HG02798 (cell line): ENCODE data around the gene DDIT4.
"Not testable (repeated sequence)": the region's sequence is repeated elsewhere in the genome, so short reads cannot be mapped to it uniquely, and the experiment has no call there.

Experiments used
- ATAC-seq: cut with Tn5 transposase; IDR thresholded peaks from one replicate; pipeline ENCODE4 v1.9.1; 2021; ENCODE audit warnings: mild to moderate bottlenecking; ENCODE audit not compliant: unreplicated experiment, poor library complexity

Gene DDIT4

GRCh38 chr10:72265990-72266865, 7.5 kb upstream of the DDIT4 start:
- no peak for ATAC-seq

- no peak for ATAC-seq
Measured at GRCh38 chr10:72267381-72267780, 6.3 kb upstream of the DDIT4 start.

GRCh38 chr10:72267819-72268399, 5.8 kb upstream of the DDIT4 start:
- ATAC-seq: no peak

DNA sequence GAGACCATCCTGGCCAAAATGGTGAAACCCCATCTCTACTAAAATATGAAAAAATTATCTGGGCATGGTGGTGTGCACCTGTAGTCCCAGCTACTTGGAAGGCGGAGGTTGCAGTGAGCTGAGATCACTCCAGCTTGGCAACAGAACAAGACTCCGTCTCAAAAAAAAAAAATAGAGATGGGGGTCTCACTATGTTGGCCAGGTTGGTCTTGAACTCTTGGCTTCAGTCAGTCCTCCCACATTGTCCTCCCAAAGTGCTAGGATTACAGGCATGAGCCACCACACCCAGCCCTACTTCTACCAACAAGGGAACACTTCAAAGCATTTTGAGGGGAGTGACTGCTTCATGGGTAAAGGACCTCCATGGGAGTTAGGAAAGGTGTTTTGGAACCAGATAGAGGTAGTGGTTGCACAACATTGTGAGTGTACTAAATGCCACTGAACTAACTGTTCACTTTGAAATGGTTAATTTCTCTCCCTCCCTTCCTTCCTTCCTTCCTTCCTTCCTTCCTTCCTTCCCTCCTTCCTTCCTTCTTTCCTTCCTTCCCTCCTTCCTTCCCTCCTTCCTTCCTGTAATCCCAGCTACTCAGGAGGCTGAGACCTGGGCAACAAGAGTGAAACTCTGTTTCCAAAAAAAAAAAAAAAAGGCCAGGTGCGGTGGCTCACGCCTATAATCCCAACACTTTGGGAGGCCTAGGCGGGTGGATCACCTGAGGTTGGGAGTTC, 5.1 kb upstream of the DDIT4 start:
- not testable (repeated sequence) for ATAC-seq

DNA sequence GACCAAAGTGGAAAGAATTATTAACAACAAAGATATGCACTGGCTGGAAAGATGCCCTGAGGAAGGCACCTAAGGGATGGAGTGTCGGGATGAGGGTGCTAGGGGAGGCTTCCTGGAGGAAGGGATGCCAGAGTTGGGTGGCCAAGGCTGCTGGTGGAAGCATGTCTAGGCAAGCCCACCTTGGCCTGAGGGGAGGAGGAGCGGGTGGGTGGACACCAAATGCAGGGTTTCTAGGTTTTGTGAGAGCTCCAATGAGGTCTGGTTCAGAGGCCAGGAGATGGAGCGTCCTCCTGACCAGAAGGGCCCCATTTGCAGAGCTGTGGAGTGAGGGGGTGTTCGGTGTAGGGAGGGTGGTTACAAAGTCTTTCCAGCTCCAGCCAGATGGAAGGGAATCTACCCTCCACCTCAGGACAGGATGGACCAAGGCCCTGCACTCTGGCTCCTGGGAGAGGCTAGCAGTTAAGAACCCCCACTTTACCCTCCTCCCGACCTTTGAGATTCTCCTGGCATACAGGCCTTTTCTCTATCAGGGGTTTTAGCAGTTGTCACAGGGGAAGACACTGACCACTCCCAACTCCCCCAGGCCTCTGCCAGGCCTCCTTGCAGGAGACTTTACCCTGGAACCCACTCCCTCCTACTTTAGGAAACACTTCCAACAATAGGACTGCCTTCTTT, 3.0 kb upstream of the DDIT4 start:
- no peak for ATAC-seq

DNA sequence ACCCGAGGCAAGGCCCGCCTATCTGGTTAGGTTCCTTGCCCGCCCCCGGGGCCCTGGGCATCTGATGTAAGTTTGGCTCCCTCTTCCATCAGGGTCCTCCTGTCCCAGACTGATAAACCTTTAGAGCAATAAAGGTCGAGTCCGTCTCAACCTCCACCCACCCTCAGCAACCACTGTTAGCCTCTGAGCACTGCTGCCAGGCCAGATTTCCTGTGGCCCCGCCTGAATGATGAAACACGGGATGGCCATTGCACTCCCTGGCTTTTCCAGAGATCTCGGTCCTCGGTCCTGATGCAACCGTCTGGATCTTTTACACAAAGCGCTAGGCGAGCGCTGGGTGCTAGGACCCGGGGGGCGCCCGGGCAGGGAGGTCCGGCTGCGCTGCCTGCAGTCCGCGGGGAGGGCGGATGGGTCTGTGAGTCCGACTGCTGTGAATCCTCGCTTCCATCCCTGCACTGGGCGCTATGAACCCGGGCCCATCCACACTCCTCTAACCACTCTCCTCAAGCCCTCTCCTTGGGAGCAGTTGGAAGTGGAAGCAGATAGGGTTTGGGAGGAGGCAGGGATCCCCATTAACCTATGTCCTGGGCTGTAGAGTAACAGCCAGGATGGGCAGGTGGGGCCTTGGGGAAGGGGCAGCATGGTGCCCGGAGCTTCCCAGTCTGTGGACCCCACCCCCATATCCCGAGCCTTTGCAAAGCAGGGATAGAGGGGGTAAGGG, 875 bp upstream of the DDIT4 start:
- ATAC-seq: peak; percentile 12

DNA sequence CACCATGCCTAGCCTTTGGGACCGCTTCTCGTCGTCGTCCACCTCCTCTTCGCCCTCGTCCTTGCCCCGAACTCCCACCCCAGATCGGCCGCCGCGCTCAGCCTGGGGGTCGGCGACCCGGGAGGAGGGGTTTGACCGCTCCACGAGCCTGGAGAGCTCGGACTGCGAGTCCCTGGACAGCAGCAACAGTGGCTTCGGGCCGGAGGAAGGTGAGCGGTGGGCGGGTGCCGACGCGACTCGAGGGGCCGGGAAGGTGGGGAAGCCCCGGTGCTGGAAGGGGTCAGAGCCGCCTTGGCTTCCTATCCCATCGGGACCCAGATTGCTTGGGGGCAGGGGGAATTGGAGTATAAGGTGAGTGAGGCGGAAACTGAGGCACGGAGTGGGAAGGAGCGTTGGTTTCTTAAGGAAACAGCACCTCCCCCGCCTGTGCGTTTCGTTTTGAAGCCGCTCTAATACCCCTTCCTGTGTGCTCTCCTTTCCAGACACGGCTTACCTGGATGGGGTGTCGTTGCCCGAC, 547 bp downstream of the DDIT4 start:
- ATAC-seq: peak; percentile 2

DNA sequence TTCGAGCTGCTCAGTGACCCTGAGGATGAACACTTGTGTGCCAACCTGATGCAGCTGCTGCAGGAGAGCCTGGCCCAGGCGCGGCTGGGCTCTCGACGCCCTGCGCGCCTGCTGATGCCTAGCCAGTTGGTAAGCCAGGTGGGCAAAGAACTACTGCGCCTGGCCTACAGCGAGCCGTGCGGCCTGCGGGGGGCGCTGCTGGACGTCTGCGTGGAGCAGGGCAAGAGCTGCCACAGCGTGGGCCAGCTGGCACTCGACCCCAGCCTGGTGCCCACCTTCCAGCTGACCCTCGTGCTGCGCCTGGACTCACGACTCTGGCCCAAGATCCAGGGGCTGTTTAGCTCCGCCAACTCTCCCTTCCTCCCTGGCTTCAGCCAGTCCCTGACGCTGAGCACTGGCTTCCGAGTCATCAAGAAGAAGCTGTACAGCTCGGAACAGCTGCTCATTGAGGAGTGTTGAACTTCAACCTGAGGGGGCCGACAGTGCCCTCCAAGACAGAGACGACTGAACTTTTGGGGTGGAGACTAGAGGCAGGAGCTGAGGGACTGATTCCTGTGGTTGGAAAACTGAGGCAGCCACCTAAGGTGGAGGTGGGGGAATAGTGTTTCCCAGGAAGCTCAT, 1.1 kb downstream of the DDIT4 start:
- ATAC-seq: no peak

GRCh38 chr10:72275351-72276012, 1.8 kb downstream of the DDIT4 start:
- ATAC-seq: no peak

DNA sequence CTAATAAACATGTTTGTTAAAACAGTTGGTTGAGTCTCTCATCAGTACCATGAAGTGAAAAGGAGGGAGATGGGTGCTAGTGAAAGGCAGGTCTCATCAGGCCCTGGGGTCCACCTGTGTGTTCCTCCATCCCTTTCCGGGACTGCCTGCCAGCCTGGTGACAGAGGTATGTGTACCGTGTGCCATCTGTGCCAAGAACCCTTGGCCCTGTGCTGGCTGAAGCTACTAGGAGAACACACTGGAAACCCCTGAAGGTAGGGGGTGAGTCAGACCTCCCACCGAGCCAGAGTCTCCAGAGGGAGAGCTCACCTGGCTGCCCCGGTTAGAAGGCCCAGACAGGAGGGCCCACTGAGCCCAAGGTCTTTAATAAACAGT, 2.3 kb downstream of the DDIT4 start:
- ATAC-seq: no peak

DNA sequence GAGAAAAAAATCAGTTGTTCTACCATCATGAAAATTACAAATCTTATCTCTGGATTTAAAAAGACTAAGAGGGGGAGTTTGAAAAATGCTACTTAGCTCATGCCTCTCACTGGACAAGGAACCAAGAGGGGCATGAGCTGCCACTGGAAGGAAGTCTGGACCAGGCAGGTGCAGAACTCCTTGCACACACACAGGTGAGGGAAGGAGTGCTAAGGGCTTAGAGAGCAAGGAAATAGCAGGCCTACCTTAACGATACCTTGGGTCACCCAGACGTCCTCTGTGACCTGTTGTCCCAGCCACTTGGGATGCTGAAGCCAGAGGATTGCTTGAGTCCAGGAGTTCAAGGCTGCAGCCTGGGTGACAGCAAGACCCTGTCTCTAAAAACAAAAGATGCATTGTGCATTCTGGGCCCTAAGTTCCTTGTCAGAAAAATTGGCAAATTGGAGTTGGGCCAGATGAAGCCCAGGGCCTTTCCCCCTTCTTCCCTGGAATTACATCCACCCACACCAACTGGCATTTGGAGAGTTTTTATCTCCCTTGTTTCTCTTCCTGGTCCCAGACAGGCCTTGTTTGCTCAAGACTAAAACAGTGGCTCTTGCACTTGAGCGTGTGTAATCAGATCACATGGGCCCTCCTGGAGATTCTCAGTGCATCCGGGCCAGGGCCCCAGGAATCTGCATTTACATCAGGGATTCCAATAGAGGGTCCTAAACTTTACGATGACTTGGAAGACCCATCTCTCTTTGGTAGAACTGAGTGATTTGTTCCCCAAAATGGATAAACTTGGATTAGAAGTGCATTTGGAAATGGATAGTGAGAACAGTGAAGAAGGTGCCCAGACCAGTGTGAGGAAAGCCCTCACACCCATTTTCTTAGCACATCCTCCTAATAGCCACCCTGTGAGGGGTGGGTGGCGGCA, 3.0 kb downstream of the DDIT4 start:
- no peak for ATAC-seq

DNA sequence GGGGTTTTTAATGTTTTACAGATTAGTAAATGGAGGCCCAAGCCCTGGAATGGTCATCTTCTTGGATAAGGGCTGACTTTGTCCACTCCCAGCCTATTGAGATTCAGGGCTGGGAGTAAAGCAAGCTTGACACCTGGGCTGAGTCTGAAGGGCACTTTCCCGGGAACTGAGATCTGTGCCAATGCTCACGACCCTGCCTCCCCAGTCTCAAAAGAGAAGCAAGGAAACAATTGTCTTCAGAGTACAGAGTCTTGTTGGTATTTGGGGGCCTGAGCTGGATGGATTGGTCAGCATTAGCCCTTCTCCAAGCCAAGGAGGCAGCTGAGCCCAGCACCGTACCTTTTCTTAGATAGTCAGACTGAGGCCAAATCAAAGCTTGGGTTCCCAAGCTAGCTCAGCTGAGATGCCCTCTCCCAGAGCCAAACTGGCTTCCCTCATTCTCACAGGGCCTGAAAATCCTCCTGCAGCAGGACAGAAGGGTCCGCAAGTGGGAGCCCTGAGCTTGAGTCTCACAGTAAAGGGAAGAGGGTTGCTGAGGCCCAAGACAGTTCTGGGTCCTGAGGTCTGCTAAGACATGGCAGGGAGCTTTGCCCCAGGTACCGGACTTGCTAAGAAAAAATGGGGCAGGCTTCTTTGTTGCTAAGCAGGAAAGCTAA, 3.7 kb downstream of the DDIT4 start:
- no peak for ATAC-seq

GRCh38 chr10:72277996-72278667, 4.4 kb downstream of the DDIT4 start:
- no peak for ATAC-seq

DNA sequence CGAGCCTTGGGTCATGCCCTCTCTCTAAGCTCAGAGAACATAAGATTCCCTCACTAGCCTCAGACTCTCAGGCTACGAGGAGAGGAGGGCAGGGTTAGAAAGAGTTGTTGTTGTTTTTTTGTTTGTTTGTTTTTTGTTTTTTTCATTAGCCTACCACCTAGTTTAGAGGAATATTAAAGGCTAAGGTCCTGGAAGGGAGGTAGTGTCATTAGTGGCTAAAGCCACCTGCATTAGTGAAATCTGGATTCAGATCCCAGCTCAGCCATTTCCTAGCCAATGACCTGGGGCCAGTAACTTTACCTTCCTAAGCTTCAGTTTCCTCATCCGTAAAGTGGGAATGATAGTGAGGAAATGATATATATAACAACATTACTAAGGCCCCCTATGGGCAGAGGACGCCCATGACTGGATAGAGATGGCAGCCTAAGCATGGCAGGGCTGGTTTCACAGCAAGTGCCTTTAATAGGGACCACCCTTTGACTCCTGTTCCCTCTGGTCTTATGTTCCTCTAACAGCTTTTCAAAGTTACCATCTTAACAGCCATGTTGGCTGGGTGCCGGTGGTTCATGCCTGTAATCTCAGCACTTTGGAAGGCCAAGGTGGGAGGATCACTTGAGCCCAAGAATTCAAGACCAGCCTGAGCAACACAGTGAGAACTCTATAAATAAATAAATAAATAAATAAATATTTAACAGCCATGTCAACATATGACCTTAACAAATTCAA, 5.1 kb downstream of the DDIT4 start:
- no peak for ATAC-seq

DNA sequence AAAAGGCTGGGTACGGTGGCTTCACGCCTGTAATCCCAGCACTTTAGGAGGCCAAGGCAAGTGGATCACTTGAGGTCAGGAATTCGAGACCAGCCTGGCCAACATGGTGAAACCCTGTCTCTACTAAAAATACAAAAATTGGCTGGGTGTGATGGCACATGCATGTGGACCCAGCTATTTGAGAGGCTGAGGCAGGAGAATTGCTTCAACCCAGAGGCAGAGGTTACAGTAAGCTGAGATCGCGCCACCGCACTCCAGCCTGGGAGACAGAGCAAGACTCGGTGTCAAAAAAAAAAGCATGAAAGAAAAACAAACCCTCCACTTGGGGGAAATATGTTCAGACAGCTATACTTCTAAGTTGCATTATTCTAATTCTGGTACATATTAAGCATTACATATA, 5.9 kb downstream of the DDIT4 start:
- not testable (repeated sequence) for ATAC-seq

GRCh38 chr10:72283131-72283530, 9.4 kb downstream of the DDIT4 start:
- no peak for ATAC-seq
